PC-3 (cell line): ENCODE data around the gene TPR. TPM values are rescaled to one million over a fixed set of nuclear protein-coding genes. Genes with fewer than 3 reads are reported as not detected.
A peak's percentile ranks its signal among the peaks of the same experiment; 100 is the strongest.

Source experiments
- ATAC-seq: fragments of 200-7000 bp; cut with Tn5 transposase; 2 replicates; pipeline ENCODE4 v1.9.1; 2020; ENCODE audit warnings: mild to moderate bottlenecking, moderate library complexity
- BruUV-seq: library from RNA; stranded (reverse); fragments of 400-500 nt; replicated peaks from 2 replicates; lab custom pipeline; 2021; lab: Mats Ljungman, UMichigan
- CTCF ChIA-PET: fragments of 300-600 bp; sonication (Branson Sonifier 250); formaldehyde crosslinking; loops from one replicate; lab custom pipeline; 2022; ENCODE audit warnings: antibody characterized with exemption; lab: Charles Lee
- POLR2A ChIA-PET: fragments of 300-600 bp; sonication (Branson Sonifier 250); formaldehyde crosslinking; loops from one replicate; lab custom pipeline; 2022; ENCODE audit warnings: antibody characterized with exemption; ENCODE audit not compliant: unreplicated experiment; lab: Charles Lee
- DNase-seq: peaks from one replicate; pipeline ENCODE4 v3.0.0-alpha.2; 2015
- H2AFZ ChIP-seq: fragments of 300-600 bp; sonication (generic); 2 replicates; pipeline ENCODE4 v1.6.0; 2016; ENCODE audit warnings: antibody characterized with exemption, low read length
- H3F3A ChIP-seq: fragments of 300-600 bp; sonication (generic); one replicate; pipeline ENCODE4 v1.6.0; 2017; ENCODE audit warnings: antibody characterized with exemption, low read length, control low read depth, mild to moderate bottlenecking; ENCODE audit not compliant: unreplicated experiment
- H3K27ac ChIP-seq: fragments of 300-600 bp; sonication (generic); 2 replicates; pipeline ENCODE4 v1.5.1; 2016; ENCODE audit warnings: mild to moderate bottlenecking, low read length
- H3K27me3 ChIP-seq: fragments of 300-600 bp; sonication (generic); 2 replicates; pipeline ENCODE4 v1.6.1; 2016; ENCODE audit warnings: low read length, mixed read lengths
- H3K36me3 ChIP-seq: fragments of 300-600 bp; sonication (generic); 2 replicates; pipeline ENCODE4 v1.6.1; 2016; ENCODE audit warnings: low read depth, mixed run types, low read length, mixed read lengths
- H3K4me1 ChIP-seq: fragments of 300-600 bp; sonication (generic); 2 replicates; pipeline ENCODE4 v1.5.1; 2016; ENCODE audit warnings: low read length; ENCODE audit not compliant: insufficient read depth
- H3K4me2 ChIP-seq: fragments of 300-600 bp; sonication (generic); 2 replicates; pipeline ENCODE4 v1.6.0; 2016; ENCODE audit warnings: low read length
- H3K4me3 ChIP-seq: fragments of 300-600 bp; sonication (generic); 2 replicates; pipeline ENCODE4 v1.5.1; 2016; ENCODE audit warnings: mild to moderate bottlenecking, low read length, mixed read lengths
- H3K79me2 ChIP-seq: fragments of 300-600 bp; sonication (generic); 2 replicates; pipeline ENCODE4 v1.6.1; 2017; ENCODE audit warnings: low read length, mixed read lengths
- H3K9ac ChIP-seq: fragments of 300-600 bp; sonication (generic); 2 replicates; pipeline ENCODE4 v1.6.0; 2016; ENCODE audit warnings: mild to moderate bottlenecking, low read length
- H3K9me2 ChIP-seq: fragments of 300-600 bp; sonication (generic); replicated peaks from 2 replicates; pipeline ENCODE4 v1.6.1; 2016; ENCODE audit warnings: mixed run types, low read length, mixed read lengths
- H3K9me3 ChIP-seq: fragments of 300-600 bp; sonication (generic); 2 replicates; pipeline ENCODE4 v1.6.1; 2016; ENCODE audit warnings: low read length, mixed read lengths
- H4K20me1 ChIP-seq: fragments of 300-600 bp; sonication (generic); 2 replicates; pipeline ENCODE4 v1.6.1; 2016; ENCODE audit warnings: low read length, mixed read lengths
- CTCF ChIP-seq: fragments of 300-600 bp; sonication (generic); conservative IDR thresholded peaks from 2 replicates; pipeline ENCODE4 v1.5.1; 2017; ENCODE audit warnings: antibody characterized with exemption, low read depth, mild to moderate bottlenecking, low read length
- EZH2 ChIP-seq: fragments of 300-600 bp; sonication (generic); IDR thresholded peaks from one replicate; pipeline ENCODE4 v1.6.1; 2017; ENCODE audit warnings: antibody characterized with exemption, mild to moderate bottlenecking, low read length; ENCODE audit not compliant: unreplicated experiment
- EZH2phosphoT487 ChIP-seq: fragments of 300-600 bp; sonication (generic); IDR thresholded peaks from 2 replicates; pipeline ENCODE4 v1.6.1; 2018; ENCODE audit warnings: mild to moderate bottlenecking, antibody characterized with exemption, low read length, borderline replicate concordance
- intact Hi-C: fragments of 100-400 bp; cut with micrococcal nuclease; formaldehyde crosslinking; loops from 2 replicates; pipeline ENCODE4 v1.9.0; 2023
- total RNA-seq: library from RNA; depleted of rRNA; stranded (reverse); fragments of >200 nt; gene quantifications from 2 replicates; pipeline ENCODE4 v1.2.3, GENCODE V29; 2014

The TPR gene
- total RNA-seq, 1 experiment from 2014 or later = 39.3 TPM

- no TSS peak for BruUV-seq
- H4K20me1 ChIP-seq = no peaks in the 10 kb centered on the region
- H3K9me3 ChIP-seq = no peaks in the 10 kb centered on the region
- H3K36me3 ChIP-seq = peaks cover 40% of the 10 kb centered on the region
- no peaks in the 10 kb centered on the region for H3K27me3 ChIP-seq
- no peak overlapping the region for H3K4me3 ChIP-seq
- H3K79me2 ChIP-seq = no peaks in the 10 kb centered on the region
- no peak for TF ChIP-seq EZH2phosphoT487
- TF ChIP-seq CTCF = no peak
- no peak for TF ChIP-seq EZH2
- CTCF ChIA-PET = no interaction called here
- H2AFZ ChIP-seq = no peak overlapping the region
- ATAC-seq (no peak), DNase-seq (no peak)
- no peak overlapping the region for H3K9ac ChIP-seq
- H3K27ac ChIP-seq = no peak overlapping the region
- no peaks in the 10 kb centered on the region for H3K4me1 ChIP-seq
- no peak overlapping the region for H3K4me2 ChIP-seq
- intact Hi-C loops = no loop called here
- H3F3A ChIP-seq = no peaks in the 10 kb centered on the region
- no peaks in the 10 kb centered on the region for H3K9me2 ChIP-seq
- POLR2A ChIA-PET = no interaction called here
Measured at GRCh38 chr1:186327331-186327730, 47.7 kb downstream of the TPR start.

- H2AFZ ChIP-seq = no peak overlapping the region
- POLR2A ChIA-PET = no interaction called here
- H3K9me3 ChIP-seq = no peaks in the 10 kb centered on the region
- BruUV-seq = no TSS peak
- no peaks in the 10 kb centered on the region for H3K27me3 ChIP-seq
- no peak for DNase-seq
- H3K9me2 ChIP-seq = no peaks in the 10 kb centered on the region
- H3K9ac ChIP-seq = no peak overlapping the region
- no peaks in the 10 kb centered on the region for H3K79me2 ChIP-seq
- no peak overlapping the region for H3K4me3 ChIP-seq
- no peak overlapping the region for H3K4me2 ChIP-seq
- no peak for ATAC-seq
- no peaks in the 10 kb centered on the region for H3K4me1 ChIP-seq
- H3K36me3 ChIP-seq = peaks cover 47% of the 10 kb centered on the region; the same call in 1 of the 2 replicates
- CTCF ChIA-PET = no interaction called here
- intact Hi-C loops = no loop called here
- TF ChIP-seq EZH2phosphoT487 (no peak), CTCF (no peak), EZH2 (no peak)
- H4K20me1 ChIP-seq = no peaks in the 10 kb centered on the region
- no peaks in the 10 kb centered on the region for H3F3A ChIP-seq
- H3K27ac ChIP-seq = no peak overlapping the region
Measured at GRCh38 chr1:186326009-186326408, 49.0 kb downstream of the TPR start.

- Histone ChIP-seq H3K9me3 (no peaks in the 10 kb centered on the region), H3K4me2 (no peak overlapping the region), H3K79me2 (no peaks in the 10 kb centered on the region), H3K4me3 (no peak overlapping the region), H2AFZ (no peak overlapping the region), H3K9me2 (no peaks in the 10 kb centered on the region), H4K20me1 (no peaks in the 10 kb centered on the region), H3F3A (no peaks in the 10 kb centered on the region), H3K27me3 (no peaks in the 10 kb centered on the region), H3K4me1 (no peaks in the 10 kb centered on the region), H3K27ac (no peak overlapping the region), H3K36me3 (peaks cover 46% of the 10 kb centered on the region), H3K9ac (no peak overlapping the region)
- no TSS peak for BruUV-seq
- TF ChIP-seq EZH2 = no peak
- no peak for TF ChIP-seq EZH2phosphoT487
- TF ChIP-seq CTCF = peak; percentile 49
- intact Hi-C loops = no loop called here
- DNase-seq = peak; percentile 16
- POLR2A ChIA-PET = no interaction called here
- no peak for ATAC-seq
- CTCF ChIA-PET = no interaction called here
Measured at GRCh38 chr1:186325239-186325638, 49.8 kb downstream of the TPR start.
